Measurements from ENCODE around the gene HS6ST1.

HS6ST1 gene

DNA sequence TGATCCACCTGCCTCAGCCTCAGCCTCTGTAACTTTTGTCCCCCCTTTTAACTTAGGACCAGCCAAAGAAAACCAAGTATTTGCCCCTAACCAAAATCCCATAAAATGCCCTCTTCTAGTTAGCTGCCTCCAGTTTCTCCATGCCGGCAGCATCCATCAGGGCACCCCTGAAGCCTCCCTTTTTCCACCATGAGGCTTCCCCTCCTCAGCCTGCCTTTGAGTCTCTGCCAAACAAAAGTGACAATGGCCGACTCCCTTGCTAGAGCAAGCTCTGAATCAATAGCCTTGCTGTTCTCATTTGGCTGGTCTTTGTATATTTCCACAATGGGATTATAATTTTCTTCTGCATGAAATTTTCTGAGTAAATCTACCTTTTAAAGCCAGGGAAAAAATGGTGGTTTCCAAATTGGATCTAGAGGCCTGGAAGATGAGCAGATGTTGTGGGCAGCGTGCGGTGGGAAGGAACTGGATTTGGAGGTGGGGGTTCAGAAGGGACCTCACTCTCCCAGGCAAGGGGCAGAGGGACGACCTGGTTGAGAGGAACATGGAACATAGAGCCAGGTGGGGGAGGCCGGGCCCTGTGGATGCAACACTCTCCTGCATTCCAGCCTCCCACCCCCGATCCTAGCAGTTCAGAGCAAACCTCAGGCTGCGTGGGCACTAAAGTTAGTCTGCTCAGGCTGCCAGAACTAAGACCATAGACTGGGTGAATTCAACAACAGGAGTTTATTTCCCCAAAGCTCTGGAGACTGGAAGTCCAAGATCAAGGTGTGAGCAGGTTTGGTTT lies 80.6 kb downstream of the HS6ST1 start:
- no peak for DNase-seq (ENCODE audit: low spot score)

DNA sequence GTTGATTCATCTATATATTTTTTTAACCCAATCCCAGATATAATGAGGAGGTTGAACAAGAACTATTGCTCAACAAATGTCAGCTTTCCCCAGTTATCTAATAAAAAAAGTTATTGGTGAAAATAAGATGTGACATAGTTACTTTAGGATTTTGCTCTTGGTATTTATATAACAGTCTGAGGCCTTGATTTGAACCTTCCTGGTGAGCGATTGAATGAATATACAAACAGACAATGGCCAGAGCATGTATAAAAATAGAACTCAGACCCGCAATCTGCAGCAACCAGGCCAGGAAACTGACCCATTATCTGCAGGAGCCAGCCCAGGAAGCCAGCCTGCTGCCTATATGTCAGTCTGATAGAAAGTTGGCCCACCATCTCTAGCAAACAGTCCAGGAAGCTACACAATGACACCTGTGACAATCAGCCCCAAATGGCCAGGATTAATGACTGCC lies 81.6 kb downstream of the HS6ST1 start:
- no peak for DNase-seq (ENCODE audit: low spot score)

DNA sequence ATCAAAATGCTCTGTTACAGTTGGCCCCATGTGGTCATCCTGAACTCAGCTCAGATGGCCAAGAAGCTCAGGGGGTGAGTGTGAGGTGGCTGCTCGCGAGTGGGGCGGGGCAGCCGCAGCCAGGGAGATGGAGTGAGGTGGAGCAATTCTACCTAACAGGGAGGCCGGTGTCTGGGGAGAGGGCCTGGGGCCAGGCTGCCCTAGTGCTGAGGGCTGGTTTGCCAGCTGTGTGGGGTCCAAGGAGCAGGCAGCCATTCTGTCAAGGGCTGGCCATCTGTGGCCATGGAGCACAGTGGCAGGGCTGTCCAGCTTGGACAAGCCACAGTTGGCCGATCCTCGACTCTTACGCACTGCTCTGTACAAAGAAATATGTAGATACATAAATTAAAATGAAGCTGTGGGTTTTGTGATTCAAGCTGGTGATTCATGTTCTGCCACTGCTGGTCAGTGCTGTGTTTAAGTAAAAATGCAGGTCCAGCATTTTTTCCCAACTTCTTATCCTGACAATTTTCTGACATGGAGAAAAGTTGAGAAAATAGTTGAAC lies 82.1 kb downstream of the HS6ST1 start:
- DNase-seq (ENCODE audit: low spot score) = no peak

DNA sequence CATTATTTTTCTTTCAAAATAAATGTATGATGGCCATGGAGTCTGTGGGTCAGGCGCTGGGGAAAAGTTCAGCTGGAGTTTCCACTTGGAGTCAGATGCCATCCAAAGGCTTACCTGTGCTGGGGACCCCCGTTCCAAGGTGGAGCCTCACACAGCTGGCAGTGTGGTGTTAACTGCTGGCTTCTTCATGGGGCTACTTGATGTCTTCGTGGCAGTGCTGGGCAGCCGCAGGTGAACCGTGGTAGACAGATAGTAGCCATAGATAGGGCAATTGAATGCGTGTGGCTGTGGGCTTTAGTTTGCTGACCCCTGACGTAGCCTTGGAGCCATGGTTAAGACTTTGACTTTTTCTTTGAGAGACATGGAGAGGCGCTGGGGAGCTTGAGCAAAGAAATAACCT lies 83.1 kb downstream of the HS6ST1 start:
- DNase-seq (ENCODE audit: low spot score) = no peak

DNA sequence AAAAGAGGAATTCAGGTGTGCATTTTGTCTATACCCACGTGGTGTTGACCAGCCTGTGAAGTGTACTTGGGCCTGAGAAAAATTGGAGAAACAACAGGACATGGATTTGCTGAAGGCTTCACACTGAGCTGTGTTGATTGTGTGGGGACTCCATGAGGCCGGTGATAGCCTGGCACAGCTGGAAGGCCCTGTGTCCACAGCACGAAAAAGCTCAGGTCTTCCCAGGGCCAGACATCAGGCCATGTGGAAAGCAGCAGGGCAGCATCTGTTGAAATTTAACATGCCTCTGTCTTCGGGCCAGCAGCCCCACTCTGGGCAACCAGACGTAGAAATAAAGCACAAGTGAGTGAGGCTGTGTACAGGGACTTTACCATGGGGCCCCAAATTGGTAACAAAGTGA lies 84.1 kb downstream of the HS6ST1 start:
- no peak for DNase-seq (ENCODE audit: low spot score)

DNA sequence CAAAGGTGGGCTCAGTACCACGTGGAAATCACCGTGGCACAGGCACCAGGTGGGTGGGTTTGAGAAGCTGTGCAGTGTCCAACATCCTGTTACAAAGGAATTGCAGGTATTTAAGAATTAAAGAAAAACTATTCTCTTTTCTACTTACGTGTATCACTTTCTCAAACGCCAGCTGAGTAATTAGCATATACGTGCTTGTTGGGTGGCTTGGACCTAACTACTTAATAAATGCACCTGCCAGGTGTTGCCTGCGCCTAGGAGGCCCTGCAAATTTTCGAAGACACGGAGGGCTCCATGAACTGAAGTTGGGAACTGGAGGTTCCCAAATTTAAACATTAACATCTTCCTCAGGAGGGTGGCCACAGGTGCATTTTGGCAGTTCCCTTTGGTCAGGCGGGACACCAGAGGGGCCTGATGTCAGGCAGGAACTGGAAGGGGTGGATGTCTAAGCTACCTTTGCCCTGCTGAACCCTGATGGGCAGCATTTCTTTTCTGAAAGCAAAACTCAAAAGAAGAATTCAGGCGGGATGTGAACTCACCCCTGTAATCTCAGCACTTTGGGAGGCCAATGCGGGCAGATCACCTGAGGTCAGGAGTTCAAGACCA lies 84.8 kb downstream of the HS6ST1 start:
- DNase-seq (ENCODE audit: low spot score) = no peak

DNA sequence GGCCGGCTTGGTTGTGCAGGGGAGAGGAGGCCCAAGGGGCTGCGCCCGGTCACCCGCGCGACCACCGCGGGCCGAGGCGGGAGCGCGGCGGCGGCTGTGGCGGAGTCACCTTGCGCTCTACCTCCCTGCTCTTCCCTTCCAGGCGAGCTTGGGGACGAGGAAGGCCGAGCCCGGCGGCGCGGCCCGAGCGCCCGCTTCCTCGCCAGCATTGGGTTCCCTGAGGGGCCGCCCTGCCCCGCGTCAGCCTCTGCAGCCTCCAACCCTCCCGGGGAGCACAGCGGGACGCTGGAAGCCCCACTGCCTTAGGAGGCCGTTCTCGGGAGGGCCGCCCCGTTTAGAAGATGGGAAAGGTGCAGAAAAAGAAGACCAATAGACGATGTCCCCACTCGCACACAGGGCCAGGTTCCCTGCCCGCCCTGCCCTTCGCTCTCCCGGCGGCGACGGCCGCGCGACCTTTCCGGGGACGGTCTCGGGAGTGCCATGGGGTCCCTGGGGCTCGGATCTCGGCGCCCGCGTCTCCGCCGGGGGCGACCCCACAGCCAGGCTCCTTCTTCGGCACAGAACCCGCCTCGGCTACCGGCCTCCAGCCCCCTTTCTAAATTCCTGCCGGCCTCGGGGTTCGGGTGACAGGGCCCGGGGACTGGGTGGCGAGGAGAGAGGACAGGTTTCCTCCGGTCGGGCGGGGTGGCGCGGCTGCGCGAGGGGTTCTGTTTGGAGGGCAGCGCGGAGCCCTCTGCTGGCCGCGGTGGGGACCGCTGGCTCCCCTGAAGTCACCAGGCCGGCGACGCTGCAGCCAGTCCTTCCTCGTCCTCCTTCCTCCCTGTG lies 85.5 kb downstream of the HS6ST1 start:
- DNase-seq (ENCODE audit: low spot score) = peak; percentile 80

DNA sequence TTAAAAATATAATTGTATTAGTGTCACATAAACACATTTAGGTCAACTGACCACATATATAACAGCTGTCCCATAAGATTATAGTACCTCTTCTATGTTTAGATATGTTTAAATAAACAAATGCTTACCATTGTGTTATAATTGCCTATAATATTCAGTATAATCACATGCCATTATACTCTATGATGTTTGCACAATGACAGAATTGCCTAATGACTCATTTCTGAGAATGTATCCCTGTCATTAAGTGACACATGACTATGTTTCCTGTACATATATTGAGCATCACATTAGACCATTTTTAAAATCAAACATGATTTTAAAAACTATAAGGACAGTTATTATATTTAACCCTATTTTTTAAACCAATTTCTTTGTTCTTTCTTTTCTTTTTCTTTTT lies 89.8 kb downstream of the HS6ST1 start:
- DNase-seq (ENCODE audit: low spot score) = no peak

DNA sequence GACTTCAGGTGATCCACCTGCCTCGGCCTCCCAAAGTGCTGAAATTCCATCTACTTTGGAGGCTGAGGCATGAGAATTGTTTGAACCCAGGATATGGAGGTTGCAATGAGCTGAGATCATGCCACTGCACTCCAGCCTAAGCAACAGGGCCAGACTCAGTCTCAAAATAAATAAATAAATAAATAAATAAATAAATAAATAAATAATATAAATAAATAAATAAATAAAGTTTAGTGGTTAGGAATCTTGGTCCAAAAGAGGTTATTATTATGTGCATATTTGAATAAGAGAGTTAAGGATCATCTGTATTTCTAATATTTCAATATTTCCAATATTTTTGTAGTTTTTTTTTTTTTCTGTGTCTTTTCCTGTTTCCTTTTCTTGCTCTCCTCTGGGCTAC lies 90.8 kb downstream of the HS6ST1 start:
- DNase-seq (ENCODE audit: low spot score) = no peak

DNA sequence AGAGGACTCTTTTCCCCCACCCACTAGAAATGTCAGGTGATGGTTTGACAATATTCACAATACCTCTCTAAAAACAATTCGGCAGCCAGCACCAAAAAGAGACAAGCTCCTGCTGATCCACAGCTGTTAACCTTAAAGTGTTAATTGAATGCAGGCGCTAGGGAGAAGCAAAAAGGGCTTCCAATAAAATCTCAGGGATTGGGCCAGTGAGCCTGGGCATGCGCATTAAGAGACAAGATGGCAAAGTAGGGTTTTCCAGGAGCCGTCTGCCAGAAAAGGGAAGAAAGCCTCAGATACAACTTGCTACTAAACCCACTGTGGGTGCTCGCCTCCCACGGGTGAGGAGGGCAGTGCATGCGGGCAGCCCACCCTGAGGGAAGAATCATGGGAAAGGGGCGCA lies 98.8 kb downstream of the HS6ST1 start:
- no peak for DNase-seq (ENCODE audit: low spot score)

DNA sequence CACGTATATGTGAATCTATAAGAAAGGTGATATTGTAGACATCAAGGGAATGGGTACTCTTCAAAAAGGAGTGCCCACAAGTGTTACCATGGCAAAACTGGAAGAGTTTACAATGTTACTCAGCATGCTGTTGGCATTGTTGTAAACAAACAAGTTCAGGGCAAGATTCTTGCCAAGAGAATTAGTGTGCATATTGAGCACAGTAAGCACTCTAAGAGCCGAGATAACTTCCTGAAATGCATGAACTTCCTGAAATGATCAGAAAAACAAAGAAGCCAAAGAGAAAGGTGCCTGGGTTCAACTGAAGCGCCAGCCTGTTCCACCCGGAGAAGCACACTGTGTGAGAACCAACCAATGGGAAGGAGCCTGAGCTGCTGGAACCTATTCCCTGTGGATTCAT lies 101.0 kb downstream of the HS6ST1 start:
- no peak for DNase-seq (ENCODE audit: low spot score)

DNA sequence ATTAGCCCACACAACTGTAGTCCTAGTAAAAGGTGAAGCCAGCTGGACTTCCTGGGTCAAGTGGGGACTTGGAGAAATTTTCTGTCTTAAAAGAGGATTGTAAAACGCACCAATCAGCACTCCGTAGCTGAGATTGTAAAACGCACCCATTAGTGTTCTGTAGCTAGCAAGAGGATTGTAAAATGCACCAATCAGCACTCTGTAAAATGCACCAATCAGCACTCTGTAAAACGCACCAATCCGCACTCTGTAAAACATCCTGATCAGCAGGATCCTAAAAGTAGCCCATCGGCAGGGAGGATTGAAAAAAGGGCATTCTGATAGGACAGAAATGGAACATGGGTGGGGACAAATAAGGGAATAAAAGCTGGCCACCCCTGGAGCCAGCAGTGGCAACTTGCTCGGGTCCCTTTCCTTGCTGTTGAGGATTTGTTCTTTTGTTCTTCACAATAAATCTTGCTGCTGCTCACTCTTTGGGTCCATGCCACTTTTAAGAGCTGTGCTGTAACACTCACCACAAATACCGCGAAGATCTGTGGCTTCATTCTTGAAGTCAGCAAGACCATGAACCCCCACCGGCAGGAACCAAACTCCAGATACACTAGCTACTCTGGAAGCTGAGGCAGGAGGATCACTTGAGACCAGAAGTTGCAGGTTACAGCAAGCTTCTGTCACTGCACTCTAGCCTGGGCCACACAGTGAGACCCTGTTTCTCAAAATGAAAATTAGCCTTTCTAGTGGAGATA lies 102.6 kb downstream of the HS6ST1 start:
- DNase-seq (ENCODE audit: low spot score) = no peak
